BJ (cell line): ENCODE measurements around the gene ST8SIA3. TPM values are rescaled to one million over a fixed set of nuclear protein-coding genes. Genes with fewer than 3 reads are reported as not detected.
"Not testable (repeated sequence)": the region's sequence is repeated elsewhere in the genome, so short reads cannot be mapped to it uniquely, and the experiment has no call there.

Experiments
- CTCF ChIA-PET: fragments of 350-600 bp; formaldehyde crosslinking; extraction: SDS; loops from one replicate; lab custom pipeline; 2021; ENCODE audit warnings: antibody characterized with exemption, inconsistent platforms; lab: Yijun Ruan, JAX
- POLR2A ChIA-PET: fragments of 300-600 bp; sonication (Branson Sonifier 250); formaldehyde crosslinking; extraction: SDS; loops from one replicate; lab custom pipeline; 2021; ENCODE audit warnings: antibody characterized with exemption; lab: Charles Lee
- DNase-seq: peaks from one replicate; pipeline ENCODE4 v3.0.0-alpha.2; 2011; ENCODE audit warnings: low read depth
- H3K27me3 ChIP-seq: 2 replicates; pipeline ENCODE4 v1.6.0; 2011; ENCODE audit warnings: low read length; ENCODE audit not compliant: control insufficient read depth, insufficient read depth
- H3K36me3 ChIP-seq: 2 replicates; pipeline ENCODE4 v1.5.1; 2011; ENCODE audit warnings: low read length; ENCODE audit not compliant: control insufficient read depth, insufficient read depth
- H3K4me3 ChIP-seq: 2 replicates; pipeline ENCODE4 v1.5.1; 2011; ENCODE audit warnings: low read depth, mild to moderate bottlenecking, control low read depth, low read length
- CTCF ChIP-seq: IDR thresholded peaks from 2 replicates; pipeline ENCODE4 v1.5.1; 2011; ENCODE audit warnings: low read depth, mild to moderate bottlenecking, control low read depth, inconsistent platforms, low read length, moderate library complexity; ENCODE audit not compliant: insufficient read depth
- polyA plus RNA-seq: library from polyadenylated mRNA; depleted of rRNA; stranded (reverse); fragments of >200 nt; gene quantifications from 2 replicates; pipeline ENCODE4 v1.2.3, GENCODE V29; 2011

ST8SIA3 gene
- polyA plus RNA-seq, 1 experiment: not detected

GRCh38 chr18:57376503-57376902 lies 24.1 kb downstream of the ST8SIA3 start:
- H3K27me3 ChIP-seq: no peaks in the 10 kb centered on the region
- no peaks in the 10 kb centered on the region for H3K36me3 ChIP-seq
- CTCF ChIA-PET: no interaction called here
- DNase-seq: no peak
- no peak for TF ChIP-seq CTCF
- H3K4me3 ChIP-seq: no peak overlapping the region
- POLR2A ChIA-PET: no interaction called here

- no peak for TF ChIP-seq CTCF
- POLR2A ChIA-PET: no interaction called here
- no peak overlapping the region for H3K4me3 ChIP-seq
- no peak for DNase-seq
- no peaks in the 10 kb centered on the region for H3K36me3 ChIP-seq
- no peaks in the 10 kb centered on the region for H3K27me3 ChIP-seq
- CTCF ChIA-PET: no interaction called here
Observed at GRCh38 chr18:57389271-57389670, 36.9 kb downstream of the ST8SIA3 start.

- no peak for TF ChIP-seq CTCF
- ChIA-PET POLR2A (no interaction called here), CTCF (no interaction called here)
- Histone ChIP-seq H3K27me3 (no peaks in the 10 kb centered on the region), H3K36me3 (no peaks in the 10 kb centered on the region), H3K4me3 (no peak overlapping the region)
- DNase-seq: no peak
Observed at GRCh38 chr18:57390044-57390443, 37.7 kb downstream of the ST8SIA3 start.

- POLR2A ChIA-PET, DNase-seq, H3K36me3 ChIP-seq, CTCF ChIA-PET, H3K4me3 ChIP-seq, H3K27me3 ChIP-seq: not testable (repeated sequence)
Observed at GRCh38 chr18:57394749-57395148, 42.4 kb downstream of the ST8SIA3 start.

GRCh38 chr18:57396831-57397230 lies 44.5 kb downstream of the ST8SIA3 start:
- CTCF ChIA-PET, H3K4me3 ChIP-seq, DNase-seq, H3K27me3 ChIP-seq, H3K36me3 ChIP-seq, POLR2A ChIA-PET: not testable (repeated sequence)

- TF ChIP-seq CTCF: no peak
- H3K27me3 ChIP-seq: no peaks in the 10 kb centered on the region
- no peaks in the 10 kb centered on the region for H3K36me3 ChIP-seq
- ChIA-PET POLR2A (no interaction called here), CTCF (no interaction called here)
- no peak overlapping the region for H3K4me3 ChIP-seq
- peak; percentile 9 for DNase-seq
Observed at GRCh38 chr18:57397440-57398132, 45.2 kb downstream of the ST8SIA3 start.
